ENCODE measurements around the gene GNAS-AS1. TPM values are rescaled to one million over a fixed set of nuclear protein-coding genes. Genes with fewer than 3 reads are reported as not detected.

Gene GNAS-AS1
- total and polyA plus RNA-seq, 2 experiments from 2014 or later, result 12.3 to 15.0 TPM

DNA sequence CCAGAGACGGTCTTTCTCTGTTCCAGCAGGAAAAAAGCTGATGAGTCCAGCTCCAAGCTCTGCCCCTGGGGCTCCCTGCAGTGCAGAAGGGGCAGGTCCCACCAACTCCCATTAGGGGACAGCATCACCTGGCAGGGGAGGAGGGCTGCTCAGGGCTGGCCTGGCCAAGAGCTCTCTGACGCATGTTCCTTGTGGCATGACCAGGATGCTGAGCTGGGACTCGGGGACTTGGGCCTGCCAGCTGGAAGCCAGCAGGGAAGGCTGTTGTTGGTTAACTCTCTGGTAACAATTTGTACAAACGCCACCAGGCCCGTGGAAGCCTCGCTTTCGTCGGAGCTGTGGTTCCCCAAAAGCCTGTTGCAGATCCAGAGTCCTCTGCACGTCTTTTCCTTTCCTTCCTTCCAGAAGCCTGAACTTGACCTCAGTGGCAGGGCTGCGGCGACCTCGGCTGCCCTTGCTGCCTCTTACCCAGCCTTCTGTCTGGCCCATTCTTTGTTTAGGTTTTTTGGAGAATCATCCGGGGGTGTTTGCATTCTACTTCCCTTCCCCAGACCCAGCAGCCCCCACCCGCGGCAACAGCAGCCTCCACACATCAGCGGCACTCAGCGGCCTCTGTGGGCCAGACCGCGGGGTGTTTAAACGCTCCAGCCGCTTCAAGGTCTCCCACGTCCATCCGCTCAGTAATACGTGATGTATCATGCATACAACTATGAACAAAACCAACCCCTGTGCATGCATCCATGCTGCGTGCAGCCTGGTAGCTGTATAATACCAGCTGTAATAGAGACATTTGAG, 63.3 kb downstream of the GNAS-AS1 start (continued):
- TF ChIP-seq, protein P1, sequence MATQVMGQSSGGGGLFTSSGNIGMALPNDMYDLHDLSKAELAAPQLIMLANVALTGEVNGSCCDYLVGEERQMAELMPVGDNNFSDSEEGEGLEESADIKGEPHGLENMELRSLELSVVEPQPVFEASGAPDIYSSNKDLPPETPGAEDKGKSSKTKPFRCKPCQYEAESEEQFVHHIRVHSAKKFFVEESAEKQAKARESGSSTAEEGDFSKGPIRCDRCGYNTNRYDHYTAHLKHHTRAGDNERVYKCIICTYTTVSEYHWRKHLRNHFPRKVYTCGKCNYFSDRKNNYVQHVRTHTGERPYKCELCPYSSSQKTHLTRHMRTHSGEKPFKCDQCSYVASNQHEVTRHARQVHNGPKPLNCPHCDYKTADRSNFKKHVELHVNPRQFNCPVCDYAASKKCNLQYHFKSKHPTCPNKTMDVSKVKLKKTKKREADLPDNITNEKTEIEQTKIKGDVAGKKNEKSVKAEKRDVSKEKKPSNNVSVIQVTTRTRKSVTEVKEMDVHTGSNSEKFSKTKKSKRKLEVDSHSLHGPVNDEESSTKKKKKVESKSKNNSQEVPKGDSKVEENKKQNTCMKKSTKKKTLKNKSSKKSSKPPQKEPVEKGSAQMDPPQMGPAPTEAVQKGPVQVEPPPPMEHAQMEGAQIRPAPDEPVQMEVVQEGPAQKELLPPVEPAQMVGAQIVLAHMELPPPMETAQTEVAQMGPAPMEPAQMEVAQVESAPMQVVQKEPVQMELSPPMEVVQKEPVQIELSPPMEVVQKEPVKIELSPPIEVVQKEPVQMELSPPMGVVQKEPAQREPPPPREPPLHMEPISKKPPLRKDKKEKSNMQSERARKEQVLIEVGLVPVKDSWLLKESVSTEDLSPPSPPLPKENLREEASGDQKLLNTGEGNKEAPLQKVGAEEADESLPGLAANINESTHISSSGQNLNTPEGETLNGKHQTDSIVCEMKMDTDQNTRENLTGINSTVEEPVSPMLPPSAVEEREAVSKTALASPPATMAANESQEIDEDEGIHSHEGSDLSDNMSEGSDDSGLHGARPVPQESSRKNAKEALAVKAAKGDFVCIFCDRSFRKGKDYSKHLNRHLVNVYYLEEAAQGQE (IDR thresholded peaks at IDR 0.05; ENCODE audit: unreplicated experiment), result no peak
- TF ChIP-seq EZH2 (IDR thresholded peaks at IDR 0.05; ENCODE audit: low read depth, unreplicated experiment) (no peak), ZNF114 (CRISPR knock-in tag; IDR thresholded peaks at IDR 0.05) (no peak)
- TF ChIP-seq, protein P2, sequence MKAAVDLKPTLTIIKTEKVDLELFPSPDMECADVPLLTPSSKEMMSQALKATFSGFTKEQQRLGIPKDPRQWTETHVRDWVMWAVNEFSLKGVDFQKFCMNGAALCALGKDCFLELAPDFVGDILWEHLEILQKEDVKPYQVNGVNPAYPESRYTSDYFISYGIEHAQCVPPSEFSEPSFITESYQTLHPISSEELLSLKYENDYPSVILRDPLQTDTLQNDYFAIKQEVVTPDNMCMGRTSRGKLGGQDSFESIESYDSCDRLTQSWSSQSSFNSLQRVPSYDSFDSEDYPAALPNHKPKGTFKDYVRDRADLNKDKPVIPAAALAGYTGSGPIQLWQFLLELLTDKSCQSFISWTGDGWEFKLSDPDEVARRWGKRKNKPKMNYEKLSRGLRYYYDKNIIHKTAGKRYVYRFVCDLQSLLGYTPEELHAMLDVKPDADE (IDR thresholded peaks at IDR 0.05), result no peak

DNA sequence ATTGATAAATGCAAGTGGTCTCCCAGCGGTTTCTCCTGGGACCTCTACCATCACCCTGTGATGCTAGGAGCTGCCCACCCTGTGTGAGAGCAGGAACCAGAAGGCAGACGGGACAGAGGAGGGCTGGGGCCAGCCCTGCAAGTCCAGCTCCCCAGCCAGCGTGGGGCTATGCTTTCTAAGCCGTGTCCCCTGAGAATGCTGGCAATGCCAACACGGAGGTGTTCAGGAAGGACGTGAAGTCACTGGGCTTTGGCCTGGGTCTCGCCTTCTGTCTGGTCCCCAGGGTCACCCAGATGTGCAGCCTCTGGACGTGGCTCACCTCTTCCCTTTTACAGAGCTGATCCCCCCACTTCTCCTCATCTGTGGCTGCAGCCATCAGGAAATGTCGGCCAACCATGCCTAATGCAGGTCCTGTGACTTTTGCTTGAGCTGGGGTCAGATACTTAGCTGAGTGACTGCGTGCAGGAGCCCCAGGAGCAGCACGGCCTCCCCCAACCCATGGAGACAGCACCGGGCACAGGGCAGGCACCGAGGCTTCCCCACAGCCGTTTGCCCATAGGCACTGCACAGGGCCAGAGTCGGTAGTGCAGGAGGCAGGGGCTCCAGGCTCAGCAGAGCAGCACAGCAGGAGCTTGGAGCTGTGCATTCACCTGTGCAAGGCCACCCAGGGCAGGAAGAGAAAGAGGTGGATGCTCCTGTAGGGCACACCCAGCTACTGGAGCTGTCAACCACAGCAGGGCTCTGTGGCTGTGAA, 66.2 kb downstream of the GNAS-AS1 start:
- Mint-ChIP-seq H3K9me3 (no peaks in the 10 kb centered on the region), H3K27me3 (ENCODE audit: insufficient read depth, low read depth, poor library complexity) (peaks cover 11% of the 10 kb centered on the region), H3K4me3 (no peak overlapping the region), H3K4me1 (peaks cover 28% of the 10 kb centered on the region), H3K27ac (no peak overlapping the region), H3K36me3 (ENCODE audit: low read depth) (no peaks in the 10 kb centered on the region)
- no peak overlapping the region for H3K4me2 ChIP-seq
- no peaks in the 10 kb centered on the region for H3F3A ChIP-seq (replicated peaks; ENCODE audit: low read depth)
- ATAC-seq (no peak; the same call in 2 of the 3 replicates), DNase-seq (ENCODE audit: low spot score) (no peak)
- H3K27ac ChIP-seq (ENCODE audit: low read depth), result no peak overlapping the region
- H4K20me1 ChIP-seq (replicated peaks; ENCODE audit: insufficient read depth), result no peaks in the 10 kb centered on the region
- H3K4me1 ChIP-seq (ENCODE audit: insufficient read depth), result no peaks in the 10 kb centered on the region
- no peaks in the 10 kb centered on the region for H3K79me2 ChIP-seq (replicated peaks; ENCODE audit: insufficient read depth)
- H3K9me2 ChIP-seq (ENCODE audit: insufficient read depth), result peaks cover 23% of the 10 kb centered on the region; the same call in 1 of the 2 replicates
- no peak overlapping the region for H2AFZ ChIP-seq
- no peak overlapping the region for H3K4me3 ChIP-seq
- H3K36me3 ChIP-seq (ENCODE audit: insufficient read depth), result no peaks in the 10 kb centered on the region
- H3K27me3 ChIP-seq (ENCODE audit: insufficient read depth), result no peaks in the 10 kb centered on the region
- TF ChIP-seq JUNB (IDR thresholded peaks at IDR 0.05; ENCODE audit: unreplicated experiment) (no peak), ZNF331 (CRISPR knock-in tag; IDR thresholded peaks at IDR 0.05; ENCODE audit: low read depth) (no peak), POLR2AphosphoS5 (IDR thresholded peaks at IDR 0.05; ENCODE audit: low read depth) (no peak), EZH2 (IDR thresholded peaks at IDR 0.05; ENCODE audit: low read depth, unreplicated experiment) (no peak), NANOG (IDR thresholded peaks at IDR 0.05; ENCODE audit: borderline replicate concordance) (no peak)
- TF ChIP-seq, protein P1 (IDR thresholded peaks at IDR 0.05; ENCODE audit: unreplicated experiment), result no peak
- TF ChIP-seq, protein P2 (IDR thresholded peaks at IDR 0.05), result no peak
- TF ChIP-seq, protein P3, sequence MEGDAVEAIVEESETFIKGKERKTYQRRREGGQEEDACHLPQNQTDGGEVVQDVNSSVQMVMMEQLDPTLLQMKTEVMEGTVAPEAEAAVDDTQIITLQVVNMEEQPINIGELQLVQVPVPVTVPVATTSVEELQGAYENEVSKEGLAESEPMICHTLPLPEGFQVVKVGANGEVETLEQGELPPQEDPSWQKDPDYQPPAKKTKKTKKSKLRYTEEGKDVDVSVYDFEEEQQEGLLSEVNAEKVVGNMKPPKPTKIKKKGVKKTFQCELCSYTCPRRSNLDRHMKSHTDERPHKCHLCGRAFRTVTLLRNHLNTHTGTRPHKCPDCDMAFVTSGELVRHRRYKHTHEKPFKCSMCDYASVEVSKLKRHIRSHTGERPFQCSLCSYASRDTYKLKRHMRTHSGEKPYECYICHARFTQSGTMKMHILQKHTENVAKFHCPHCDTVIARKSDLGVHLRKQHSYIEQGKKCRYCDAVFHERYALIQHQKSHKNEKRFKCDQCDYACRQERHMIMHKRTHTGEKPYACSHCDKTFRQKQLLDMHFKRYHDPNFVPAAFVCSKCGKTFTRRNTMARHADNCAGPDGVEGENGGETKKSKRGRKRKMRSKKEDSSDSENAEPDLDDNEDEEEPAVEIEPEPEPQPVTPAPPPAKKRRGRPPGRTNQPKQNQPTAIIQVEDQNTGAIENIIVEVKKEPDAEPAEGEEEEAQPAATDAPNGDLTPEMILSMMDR (conservative IDR thresholded peaks at IDR 0.05; ENCODE audit: low read depth in 2 of 2), result no peak
